Activated T-helper 1 cell treated with Interleukin-2 at 50 U/mL for 16 hours (primary cell): ENCODE measurements around the gene MOB4.

Source experiments
- DNase-seq: peaks from one replicate; pipeline ENCODE4 v3.0.0-alpha.2; 2020; ENCODE audit warnings: low read depth

The MOB4 gene

DNA sequence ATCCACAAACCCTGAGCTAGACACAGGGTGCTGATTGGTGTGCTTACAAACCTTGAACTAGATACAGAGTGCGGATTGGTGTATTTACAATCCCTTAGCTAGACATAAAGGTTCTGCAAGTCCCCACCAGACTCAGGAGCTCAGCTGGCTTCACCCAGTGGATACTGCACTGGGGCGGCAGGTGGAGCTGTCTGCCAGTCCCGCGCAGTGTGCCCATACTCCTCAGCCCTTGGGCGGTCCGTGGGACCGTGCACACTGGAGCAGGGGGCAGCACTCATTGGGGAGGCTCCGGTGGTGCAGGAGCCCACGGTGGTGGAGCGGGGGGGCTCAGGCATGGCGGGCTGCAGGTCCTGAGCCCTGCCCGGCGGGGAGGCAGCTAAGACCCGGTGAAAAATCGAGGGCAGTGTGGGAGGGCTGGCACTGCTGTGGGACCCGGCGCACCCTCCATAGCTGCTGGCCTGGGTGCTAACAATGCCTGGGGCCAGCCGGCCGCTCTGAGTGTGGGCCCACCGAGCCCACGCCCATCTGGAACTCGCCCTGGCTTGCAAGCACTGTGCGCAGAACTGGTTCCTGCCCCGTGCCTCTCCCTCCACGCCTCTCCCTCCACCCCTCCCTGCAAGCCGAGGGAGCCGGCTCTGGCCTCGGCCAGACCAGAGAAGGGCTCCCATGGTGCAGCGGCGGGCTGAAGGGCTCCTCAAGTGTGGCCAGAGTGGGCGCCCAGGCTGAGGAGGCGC, 75.6 kb downstream of the MOB4 start:
- no peak for DNase-seq

DNA sequence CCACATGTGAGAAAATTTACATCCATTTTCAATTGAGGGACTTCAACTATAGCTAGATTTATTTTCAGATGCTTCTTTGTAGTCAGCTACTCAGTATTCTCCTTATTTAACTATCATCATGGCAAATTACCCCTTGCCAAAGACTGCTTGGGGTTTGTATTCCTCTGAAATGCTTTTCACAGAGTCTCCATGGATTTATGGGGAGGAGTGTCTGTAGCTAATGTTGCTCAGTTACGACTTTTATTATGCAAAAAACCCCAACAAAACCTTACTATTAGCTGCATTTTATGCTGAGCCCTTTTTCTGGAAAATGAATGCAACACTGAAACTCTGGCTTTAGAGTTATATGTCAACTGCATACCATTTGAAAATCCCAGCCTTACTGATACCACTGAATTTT, 80.9 kb downstream of the MOB4 start:
- no peak for DNase-seq

DNA sequence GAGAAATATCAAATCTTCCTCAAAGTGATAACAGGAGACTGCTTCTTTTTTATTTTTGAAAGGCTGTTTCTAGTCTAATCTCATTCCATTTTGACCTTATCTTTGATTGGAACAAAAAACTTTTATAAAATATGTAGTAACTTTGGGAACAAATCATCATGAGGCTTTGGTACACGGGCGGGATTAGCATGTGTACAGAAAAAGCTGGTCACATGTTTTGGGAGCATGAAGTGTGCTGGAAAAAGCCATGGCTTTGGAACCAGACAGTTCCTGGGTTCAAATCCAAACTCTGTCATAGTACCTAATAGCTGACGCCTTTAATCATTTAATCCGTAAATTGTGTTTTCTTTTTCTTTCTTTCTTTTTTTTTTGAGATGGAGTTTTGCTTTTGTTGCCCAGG, 81.3 kb downstream of the MOB4 start:
- no peak for DNase-seq

DNA sequence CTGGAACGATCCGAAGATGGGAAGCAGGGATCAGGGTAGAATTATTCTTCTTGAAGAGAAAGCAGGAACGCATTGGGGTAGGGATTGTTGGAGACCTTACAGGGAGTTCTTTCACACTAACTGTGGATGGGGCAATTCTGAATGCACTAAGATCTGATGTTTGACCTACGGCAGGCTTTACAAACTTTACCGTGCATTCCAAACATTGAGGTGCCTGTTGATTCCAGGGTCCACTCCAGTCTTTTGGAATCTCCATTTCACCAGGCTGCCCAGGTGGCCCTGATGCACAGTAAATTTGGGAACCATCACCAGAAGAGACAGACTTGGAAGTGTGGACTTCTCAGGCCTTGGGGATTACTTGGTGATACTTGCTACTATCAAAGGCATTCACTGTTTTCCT, 82.6 kb downstream of the MOB4 start:
- DNase-seq, result no peak

DNA sequence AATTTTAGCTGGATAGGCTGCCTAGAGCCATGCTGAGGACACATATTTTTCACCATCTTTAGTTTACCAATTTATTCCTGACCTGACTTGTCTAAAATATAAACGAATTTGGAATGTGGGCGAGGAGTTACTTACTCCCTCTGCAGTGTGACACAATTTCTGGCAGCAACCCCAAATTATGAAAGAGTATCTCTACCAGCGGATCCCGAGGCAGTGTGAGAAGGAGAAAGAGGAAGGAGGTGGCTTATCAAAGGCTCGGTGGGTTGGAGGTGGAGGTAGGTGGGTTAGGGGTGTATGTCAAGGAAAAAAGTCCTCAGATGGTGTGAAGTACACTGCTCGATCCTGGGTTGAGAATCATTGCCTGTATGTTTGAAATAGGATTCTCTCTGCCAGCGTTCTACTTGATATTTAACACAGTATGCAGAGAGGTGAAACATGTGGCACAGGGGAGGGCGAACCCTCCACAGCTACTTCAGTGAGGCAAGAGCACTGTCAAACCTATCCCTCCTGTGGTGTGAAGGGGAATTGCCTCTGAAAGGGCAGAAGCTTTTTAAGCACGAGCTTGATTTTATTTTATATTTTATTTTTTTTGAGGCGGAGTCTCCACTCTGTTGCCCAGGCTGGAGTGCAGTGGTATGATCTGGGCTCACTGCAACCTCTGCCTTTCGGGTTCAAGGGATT, 83.6 kb downstream of the MOB4 start:
- no peak for DNase-seq

DNA sequence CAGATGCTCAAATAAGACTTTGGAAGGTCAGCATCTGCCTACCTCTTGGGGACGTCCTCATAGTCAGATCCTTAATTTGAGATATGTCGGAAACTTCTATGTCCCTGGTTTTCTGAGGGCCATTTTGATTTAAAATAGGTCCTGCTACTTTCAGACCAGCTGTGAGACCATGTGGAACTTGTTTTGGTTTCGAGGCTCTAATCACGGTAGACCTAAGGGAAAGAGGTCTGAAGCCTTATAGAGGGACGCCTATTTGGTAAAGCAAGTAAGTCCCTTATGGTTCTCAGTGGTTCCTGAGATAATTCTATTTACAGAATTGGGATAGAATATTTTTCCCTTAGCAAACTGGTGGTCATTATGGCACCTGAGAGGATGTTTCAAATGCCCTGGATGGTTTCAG, 84.4 kb downstream of the MOB4 start:
- DNase-seq, result no peak

DNA sequence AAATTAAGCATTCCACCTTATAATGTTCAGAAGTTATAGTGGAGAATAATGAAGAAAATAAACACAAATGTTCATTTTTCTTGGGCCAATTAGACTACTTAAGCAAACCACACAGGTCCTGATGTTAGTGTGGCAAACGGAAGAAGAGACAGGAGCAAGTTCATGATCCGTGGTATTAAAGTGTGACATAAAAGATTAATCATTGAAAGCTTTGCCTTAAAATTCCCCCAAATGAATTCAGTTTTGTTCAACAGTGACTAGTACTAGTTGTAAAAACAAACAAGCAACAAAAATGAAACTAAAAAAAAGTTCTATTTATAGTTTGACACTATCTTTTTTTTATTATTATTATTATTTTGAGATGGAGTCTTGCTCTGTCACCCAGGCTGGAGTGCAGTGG, 85.9 kb downstream of the MOB4 start:
- DNase-seq, result no peak
